ENCODE measurements around the gene MAPRE3.

Gene MAPRE3

DNA sequence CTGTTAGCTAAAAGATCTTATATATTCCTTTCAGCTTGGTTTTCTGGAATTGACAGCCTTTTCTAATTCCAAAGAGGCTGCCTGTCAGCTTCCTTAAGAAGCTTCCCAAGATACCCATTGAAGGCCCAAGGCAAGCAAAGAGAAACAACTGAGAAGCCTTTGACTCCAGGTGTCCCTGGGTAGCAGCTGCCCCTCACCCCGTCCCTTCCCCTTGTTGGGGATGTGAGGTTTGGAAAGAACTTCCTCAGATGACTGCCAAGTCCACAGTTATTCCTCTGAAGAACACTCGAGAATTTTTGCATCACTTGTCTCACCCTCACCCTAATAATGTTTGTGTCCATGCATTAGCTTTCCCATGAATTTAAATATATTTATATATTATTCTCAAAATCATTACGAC, 13.3 kb downstream of the MAPRE3 start:
- no peak for DNase-seq (ENCODE audit: low spot score)

DNA sequence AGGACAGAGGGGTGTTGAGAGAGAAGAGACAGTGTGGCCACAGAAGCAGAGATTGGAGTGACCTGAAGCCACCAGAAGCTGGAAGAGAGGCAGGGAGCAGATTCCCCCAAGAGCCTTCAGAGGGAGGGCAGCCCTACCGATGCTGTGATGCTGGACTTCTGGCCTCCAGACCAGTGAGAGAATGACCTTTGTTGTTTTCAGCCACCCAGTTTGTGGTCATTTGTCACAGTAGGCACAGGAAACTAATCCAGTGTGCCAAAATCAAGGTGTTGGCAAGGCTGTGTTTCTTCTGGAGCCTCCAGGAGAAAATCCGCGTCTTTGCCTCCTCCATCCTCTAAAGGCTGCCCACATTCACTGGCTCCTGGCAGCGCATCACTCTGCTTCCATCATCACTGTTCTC, 15.4 kb downstream of the MAPRE3 start:
- peak; percentile 60 for DNase-seq (ENCODE audit: low spot score)

DNA sequence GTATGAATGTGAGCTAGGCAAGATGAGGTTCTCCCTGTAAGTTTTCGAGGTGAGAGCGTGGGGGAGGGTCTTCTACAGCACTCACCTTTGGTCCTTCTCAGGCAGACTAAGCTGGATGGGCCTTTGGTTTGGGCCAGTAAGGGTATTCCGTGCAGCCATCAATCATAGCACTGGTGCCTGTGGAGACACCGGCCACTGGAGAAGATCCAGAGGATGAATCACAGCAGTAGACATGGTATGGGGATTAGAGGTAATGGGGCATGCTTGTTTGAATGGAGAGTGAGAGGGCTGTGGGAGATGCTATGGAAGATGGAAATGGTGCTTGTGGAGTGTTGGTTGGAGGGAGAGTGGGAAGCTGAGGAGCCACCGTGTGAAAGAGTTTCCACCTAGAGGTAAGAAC, 16.1 kb downstream of the MAPRE3 start:
- no peak for DNase-seq (ENCODE audit: low spot score)

DNA sequence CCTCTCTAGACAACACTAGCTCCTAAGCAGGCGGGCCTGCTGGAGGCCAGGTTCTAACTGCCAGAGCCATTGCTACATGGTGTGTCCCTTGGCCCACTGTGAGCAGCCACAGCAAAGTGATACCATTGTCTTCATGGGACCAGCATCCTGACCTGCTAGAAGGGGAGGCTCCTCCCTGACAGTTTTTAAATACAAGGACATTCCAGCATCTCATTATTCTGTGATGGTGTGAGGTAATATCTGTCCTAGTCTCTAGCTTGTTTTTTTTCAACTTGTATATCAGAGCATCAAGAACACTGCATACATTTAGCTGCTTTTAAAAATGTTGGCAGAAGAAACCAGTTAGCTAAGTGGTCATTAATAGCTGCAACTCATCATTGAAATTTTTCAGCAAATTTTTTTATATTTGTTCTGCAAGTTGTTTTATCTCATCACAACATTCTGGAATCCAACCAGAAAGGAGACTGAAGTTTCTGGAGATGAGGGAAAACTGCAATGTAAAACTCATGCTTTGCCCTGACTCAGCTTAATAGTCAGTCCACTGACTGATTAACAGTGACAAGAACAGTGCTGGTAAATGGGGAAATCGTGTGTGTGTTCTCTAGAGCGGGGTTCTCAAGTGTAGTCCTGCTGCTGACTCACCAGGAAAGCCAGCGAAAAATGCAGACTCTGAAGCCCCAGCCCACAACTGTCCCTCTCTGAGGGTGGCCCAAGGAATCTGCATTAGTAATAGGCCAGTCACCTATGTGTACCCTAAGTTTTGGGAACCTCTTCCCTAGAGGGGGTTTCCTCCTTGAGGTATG, 17.8 kb downstream of the MAPRE3 start:
- DNase-seq (ENCODE audit: low spot score): no peak

DNA sequence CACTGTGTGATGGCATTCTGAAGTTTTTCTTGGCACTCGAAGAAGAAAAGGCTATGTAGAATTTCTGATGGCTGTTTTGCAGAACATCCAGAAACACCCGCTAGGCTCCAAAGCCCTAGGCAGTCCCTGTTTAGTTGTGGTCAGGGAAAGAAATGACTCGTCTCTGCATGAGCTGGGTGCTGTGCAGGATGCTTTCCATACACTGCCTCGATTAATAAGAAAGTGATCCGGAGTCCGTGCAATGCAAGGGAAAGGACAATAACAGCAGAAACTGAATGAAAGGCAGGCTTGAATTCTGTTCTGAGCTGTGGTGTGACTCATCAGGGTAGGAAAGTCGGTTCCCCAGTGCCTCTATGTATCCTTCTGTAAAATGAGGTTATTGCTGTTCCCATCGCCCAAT, 18.7 kb downstream of the MAPRE3 start:
- DNase-seq (ENCODE audit: low spot score): no peak

DNA sequence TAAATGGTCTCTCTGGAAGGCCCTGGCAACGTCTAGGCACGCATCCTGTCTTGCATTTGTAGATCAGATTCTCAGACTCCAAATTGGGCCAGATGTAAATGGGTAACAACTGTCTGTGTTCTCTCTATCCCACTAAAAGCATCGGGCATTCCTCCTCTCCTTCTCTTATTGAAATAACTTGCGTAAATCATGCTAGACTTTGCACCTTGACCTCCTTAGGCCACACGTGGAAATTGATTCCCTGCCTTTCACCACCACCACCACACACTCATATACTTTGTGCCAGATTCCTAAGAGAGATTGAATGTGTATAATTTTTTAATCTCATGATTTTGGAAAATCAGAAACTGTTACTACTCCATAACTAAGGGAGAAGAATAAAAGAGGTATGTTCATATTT, 21.3 kb downstream of the MAPRE3 start:
- no peak for DNase-seq (ENCODE audit: low spot score)

DNA sequence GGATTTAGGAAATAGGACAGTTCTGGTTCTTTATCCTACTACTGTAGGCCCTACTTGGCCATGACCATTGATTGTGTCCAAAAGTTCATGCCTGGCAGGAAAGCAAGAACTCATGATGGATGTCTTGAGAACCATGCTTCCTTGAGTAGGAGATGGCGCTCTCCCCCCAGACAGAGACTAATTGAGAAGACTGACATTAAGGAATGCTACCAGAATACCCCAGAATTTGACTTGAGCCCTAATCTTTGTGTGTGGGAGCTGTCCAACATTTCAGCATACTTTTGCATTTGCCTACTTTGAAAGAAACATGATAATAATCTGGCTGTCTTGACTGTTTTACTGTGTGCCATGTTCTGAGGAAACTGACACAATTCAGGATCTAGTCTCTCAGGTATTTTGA, 23.3 kb downstream of the MAPRE3 start:
- DNase-seq (ENCODE audit: low spot score): no peak

DNA sequence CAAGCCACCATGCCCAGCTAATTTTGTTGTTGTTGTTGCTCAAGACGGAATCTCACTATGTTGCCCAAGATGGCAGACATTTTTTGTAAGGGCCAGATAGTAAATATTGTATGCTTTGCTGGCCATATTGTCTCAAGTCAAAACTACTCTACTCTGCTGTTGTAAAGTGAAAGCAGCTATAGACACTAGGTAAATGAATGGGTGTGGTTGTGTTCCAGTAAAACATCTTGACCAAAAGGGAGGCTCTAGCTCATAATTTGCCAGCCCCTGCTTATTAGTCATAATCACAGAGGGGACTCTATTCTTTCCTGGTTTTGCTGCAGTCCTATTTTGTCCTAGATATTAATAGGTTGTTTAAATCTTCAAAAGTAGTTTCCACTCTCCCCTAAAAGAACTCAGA, 24.5 kb downstream of the MAPRE3 start:
- no peak for DNase-seq (ENCODE audit: low spot score)

DNA sequence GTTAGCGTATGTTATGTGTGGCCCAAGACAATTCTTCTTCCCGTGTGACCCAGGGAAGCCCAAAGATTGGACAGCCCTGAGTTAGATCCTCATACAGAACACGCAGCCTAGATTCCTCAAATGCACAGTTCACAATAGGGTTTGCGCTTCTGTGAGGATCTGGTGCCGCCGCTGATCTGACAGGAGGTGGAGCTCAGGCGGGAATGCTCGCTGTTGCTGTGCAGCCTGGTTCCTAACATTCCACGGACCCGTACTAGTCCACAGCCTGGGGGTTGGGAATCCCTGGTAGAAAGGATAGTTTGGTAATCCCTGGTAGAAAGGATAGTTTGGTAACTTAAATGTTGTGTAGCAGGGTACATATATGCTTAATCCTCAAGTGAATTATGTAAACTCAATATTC, 27.0 kb downstream of the MAPRE3 start:
- no peak for DNase-seq (ENCODE audit: low spot score)

DNA sequence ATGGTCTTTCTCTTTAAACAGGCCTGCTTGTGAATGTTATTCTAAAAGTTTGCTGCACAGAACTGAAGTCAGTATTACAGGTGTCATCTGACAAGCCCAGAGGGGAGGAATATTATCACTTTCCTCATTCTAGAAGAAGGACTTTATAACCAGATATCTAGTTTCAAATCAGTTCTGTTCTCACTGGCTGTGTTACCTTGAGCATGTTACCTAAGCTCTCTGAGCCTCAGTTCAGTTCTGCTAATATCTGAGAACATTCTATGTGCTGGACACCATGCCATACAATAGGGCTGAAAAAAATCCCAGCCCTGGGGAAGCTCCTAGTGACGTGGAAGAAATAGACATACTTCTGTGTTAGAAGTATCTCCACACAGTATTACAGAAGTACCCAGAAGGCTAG, 27.9 kb downstream of the MAPRE3 start:
- no peak for DNase-seq (ENCODE audit: low spot score)

DNA sequence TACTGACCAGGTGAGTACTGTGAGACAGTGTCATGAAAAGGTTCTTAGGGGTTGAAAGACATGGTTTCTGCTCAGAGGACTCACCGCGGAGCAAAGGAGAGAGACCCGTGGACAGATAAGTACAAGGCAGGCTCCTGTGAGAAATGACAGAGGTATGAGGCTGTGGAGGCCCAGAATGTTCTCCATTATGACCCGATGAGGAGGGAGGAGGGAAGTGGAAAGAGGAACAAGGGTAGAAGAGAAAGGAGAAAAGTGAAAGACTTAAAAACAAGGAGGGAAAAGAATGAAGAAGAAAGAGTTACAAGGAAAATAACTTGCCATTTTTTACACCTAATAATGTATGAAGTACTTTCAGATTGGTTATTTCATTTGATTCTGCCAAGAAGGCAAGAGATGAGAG, 29.8 kb downstream of the MAPRE3 start:
- DNase-seq (ENCODE audit: low spot score): no peak

DNA sequence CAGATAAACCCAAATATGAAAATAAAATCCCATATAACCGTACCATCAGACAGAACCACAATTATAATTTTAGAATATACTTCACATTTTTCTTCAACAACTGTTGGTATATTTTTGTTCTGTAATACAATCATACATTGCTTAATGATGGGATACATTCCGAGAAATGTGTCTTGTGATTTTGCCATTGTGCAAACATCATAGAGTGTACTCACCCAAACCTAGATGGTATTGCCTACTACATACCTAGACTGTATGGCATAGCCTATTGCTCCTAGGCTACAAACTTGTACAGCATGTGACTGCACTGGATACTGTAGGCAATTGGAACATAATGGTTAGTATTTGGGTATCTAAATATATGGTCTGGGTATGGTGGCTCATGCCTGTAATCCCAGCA, 30.6 kb downstream of the MAPRE3 start:
- no peak for DNase-seq (ENCODE audit: low spot score)

DNA sequence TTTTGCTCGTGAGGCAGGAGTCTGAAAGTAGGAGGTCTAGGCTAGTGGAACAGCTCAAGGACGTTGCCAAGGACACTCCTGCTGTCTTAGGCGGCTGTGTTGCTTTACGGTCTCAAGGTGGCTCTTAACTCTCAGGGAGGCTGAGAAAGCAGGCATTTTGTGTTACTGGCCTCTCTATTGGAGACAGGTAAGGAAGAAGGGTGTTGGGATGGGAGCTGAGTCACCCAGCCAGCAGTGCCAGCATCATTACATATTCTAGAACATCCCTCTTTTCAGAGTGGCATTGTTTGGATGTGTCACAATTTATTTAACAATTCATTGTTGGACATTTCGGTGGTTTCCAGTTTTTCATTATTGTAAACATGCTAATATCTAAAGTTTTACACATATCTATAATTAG, 31.5 kb downstream of the MAPRE3 start:
- no peak for DNase-seq (ENCODE audit: low spot score)

DNA sequence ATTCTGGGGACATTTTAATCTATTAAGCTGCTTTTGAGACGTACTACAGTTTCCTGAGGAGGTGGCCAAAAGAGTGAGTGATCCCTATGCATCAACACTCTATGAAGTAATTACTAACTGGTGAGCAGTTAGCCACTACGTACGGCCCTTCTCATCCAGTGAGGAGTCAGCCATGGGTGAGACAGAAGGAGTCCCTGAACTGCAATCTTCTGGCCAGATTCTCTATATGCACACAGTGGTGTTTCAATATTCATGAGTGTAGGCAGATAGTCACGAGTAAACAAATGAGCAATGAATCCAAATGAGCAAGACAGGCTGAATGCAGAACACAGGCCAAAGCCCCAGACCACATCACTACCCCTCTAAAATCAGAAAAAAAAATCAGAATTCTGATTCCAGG, 32.6 kb downstream of the MAPRE3 start:
- no peak for DNase-seq (ENCODE audit: low spot score)

DNA sequence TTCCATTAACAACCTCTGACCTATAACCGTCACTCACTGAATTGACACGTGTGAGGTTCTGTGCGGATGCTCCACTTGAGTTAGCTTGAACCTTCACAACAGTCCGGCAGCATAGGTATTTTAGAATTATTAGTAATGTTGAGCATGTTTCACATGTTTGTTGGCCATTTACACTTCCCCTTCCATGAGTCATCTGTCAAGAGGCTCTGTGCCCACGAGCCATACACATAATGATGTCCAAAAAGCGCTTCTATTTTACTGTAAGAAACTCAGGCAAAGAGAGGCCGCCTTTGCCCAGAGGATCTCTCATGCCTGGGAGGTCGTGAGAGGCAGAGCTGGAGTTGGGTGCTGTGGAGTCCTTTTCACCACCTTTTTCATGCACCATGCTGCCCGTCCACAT, 33.4 kb downstream of the MAPRE3 start:
- DNase-seq (ENCODE audit: low spot score): no peak

DNA sequence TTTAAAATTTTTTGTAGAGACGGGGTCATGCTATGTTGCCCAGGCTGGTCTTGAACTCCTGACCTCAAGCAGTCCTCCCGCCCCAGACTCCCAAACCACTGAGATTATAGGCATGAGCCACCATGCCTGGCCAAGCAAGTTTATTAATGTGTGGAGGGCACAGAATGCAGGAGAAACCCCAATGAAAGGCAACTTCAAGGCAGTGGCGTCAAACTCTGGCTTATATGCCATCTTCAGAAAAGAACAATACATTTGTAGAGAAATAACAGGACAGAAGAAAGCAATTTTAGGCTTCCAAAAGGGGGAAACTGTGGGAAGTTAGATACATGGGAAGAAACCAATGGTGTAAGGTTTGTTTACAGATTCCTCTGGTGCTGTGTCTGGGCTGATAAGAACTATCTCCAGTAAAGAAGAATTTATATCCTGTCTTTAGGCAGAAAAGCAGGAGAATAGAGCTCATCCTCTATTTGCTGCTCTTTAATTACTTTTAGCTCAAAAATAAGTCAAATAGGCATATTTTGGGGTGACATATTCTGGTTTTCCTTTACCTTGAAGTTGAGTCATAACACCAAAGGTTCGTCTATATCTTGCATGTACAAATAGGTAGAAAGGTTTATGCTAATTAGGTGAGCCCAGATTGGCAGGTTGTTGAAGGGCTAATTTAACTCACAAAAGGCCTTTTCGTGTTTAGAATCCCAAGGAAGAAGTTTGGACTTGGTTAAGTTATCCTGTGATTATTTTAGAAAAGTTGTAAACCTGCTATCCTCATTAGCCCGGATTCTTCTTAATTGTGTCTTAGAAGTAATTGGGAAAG, 36.4 kb downstream of the MAPRE3 start:
- DNase-seq (ENCODE audit: low spot score): no peak

DNA sequence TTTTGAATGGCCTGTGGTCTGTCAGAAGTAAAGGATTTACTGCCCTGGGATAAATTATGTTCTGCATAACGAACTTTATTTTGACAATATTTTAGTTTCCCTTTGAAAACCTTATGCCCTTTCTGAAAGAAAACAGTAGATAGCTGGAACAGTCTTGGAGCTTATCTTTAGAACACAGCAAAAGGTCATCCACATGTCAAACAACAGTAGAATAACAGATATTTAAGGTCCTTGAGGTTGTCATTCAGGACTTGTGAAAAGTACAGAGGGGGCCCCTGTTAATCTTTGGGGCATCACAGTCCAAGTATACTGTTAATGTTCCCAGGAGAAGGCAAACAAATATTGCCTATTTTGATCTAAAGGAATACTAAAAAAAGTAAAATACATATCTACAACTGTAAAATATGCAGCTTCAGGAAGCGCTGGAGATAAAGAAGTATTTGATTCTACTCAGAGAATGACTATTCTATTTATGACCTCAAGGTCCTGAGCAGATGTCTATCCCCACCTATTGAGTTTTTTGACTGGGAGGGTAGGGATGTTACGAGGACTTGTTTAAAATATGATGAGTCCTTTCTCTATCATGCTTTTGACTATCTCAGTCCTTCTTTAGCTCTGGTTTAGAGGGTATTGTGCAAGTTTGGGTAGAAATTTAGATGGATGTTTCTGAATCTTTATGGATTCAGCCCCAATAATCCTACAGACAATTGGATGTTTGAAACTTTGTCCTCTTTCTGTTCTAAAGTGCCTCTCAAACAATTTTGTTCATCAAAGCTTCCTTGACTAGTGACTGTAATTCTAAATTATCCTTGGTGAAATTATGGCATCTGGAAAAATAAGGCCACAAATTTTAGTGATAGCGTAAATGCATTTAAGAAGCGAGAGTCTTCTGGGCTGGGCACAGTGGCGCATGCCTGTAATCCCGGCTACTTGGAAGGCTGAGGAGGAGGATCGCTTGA, 37.3 kb downstream of the MAPRE3 start:
- no peak for DNase-seq (ENCODE audit: low spot score)

DNA sequence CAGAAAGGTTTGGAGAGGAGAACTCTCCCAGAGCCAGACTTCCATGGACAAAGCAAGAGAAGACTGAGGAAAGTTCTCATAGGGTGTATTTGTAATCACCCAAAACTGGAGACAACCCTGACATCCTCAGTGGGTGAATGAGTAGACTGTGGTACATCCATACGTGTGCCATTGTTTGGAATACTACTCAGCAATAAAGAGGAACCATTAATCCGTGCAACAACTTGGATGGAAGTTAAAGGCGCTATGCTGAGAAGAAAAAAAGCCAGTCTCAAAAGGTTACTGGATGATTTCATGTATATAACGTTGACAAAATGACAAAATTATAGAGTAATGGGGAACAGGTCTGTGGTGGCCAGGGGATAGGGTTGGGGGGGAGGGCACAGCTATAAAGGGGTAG, 38.2 kb downstream of the MAPRE3 start:
- DNase-seq (ENCODE audit: low spot score): no peak

DNA sequence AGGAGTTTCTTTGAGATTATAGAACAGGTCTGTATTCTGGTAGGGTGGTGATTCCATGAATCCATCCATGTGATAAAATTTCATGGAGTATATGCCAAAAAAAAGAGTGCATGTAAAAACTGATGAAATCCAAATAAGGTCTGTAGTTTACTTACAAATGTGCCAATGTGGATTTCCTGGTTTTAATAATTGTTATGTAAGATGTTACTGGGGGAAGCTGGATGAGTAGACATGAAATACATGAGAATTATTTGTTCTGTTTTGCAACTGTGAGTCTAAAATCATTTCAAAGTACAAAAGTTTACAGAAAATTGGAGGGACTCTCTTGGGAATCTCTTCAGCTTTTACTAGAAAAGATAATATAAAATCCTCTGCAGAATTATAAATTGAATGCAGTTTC, 38.6 kb downstream of the MAPRE3 start:
- DNase-seq (ENCODE audit: low spot score): no peak

DNA sequence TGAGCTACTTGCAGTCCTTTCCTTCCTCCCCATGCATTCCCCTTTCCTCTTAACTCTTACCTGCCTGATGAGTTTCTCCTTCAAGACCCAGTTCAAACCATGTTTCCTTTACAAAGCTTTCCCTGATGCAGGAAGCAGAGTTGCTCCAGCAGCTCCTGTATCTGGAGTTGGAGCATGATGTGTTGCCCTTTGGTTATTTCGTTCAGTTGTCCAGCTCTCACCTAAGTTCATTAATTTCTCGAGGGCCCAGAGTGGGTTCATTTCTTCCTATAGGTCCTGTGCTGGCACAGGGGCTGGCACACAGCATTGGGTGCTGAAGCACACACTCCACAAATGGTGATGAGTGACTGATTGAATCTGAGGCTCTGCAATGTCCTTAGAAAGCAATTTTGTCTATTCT, 39.3 kb downstream of the MAPRE3 start:
- no peak for DNase-seq (ENCODE audit: low spot score)

DNA sequence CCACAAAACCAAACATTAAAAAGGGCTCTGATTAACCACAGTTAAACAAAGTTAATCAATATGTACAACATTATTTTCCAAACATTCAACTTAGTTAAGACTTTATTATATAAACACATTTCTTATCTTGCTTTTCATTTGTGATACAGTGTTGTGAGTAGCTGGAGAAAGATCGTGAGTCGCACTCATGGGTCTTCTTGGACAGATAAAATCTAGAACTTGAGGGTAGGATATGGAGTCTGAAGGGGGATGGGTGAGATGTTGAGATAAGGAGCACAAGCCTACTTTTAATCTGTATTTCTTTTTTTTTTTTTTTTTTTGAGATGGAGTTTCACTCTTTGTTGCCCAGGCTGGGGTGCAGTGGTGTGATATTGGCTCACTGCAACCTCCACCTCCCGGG, 39.7 kb downstream of the MAPRE3 start:
- DNase-seq (ENCODE audit: low spot score): no peak

DNA sequence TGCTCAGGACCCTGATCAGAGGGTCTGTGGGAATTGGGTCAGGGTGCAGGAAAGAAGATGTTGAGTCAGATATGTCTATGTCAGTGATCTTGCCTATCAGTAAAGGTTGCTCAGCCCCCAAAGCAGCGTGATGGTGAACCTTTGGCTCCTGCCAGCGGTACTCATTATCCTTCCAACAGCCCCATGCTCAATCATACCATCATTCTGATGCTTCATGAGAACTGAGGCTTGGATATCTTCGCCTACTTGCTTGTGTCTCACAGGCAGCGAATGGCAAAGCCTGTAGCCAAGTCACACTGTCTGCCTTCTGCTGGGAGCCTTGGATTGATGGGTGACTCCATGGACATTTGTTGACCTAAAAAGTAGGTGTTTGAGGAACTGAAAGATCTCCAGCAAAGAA, 43.3 kb downstream of the MAPRE3 start:
- no peak for DNase-seq (ENCODE audit: low spot score)

Measured in cerebellar cortex (tissue), 1 donor.